LNCAP (cell line): Measurements from ENCODE around the gene CWH43.

Source experiments
- CTCF ChIP-seq: fragments of 450-650 bp; IDR thresholded peaks from 2 replicates; pipeline ENCODE4 v1.5.1; 2017; ENCODE audit warnings: mild to moderate bottlenecking

Gene CWH43

GRCh38 chr4:48979914-48980579, 6.0 kb upstream of the CWH43 start:
- no peak for TF ChIP-seq CTCF

GRCh38 chr4:48985602-48985975, 486 bp upstream of the CWH43 start:
- no peak for TF ChIP-seq CTCF

- TF ChIP-seq CTCF: no peak
Observed at GRCh38 chr4:48986654-48987164, 634 bp downstream of the CWH43 start.

GRCh38 chr4:48989461-48990203, 3.6 kb downstream of the CWH43 start:
- TF ChIP-seq CTCF: no peak

GRCh38 chr4:48991357-48991756, 5.3 kb downstream of the CWH43 start:
- no peak for TF ChIP-seq CTCF

- TF ChIP-seq CTCF: no peak
Observed at GRCh38 chr4:48997962-48998361, 11.9 kb downstream of the CWH43 start.

GRCh38 chr4:48998440-48998839, 12.4 kb downstream of the CWH43 start:
- no peak for TF ChIP-seq CTCF
